Stomach (tissue), 9 donors: ENCODE results near the gene CHCHD2. TPM values are rescaled to one million over a fixed set of nuclear protein-coding genes. Genes with fewer than 3 reads are reported as not detected.

ENCODE experiments used
- DNase-seq, 2 donors: peaks; one replicate each; pipeline versions ENCODE4 v3.0.0 to v3.0.0-alpha.2; 2013 to 2019
- H3K27ac ChIP-seq, 5 donors: fragments of 200-600 bp in 4 of 5; sonication (generic) in 4 of 5; one replicate each; pipeline ENCODE4 v1.5.1; 2013 to 2019; ENCODE audit warnings: mild to moderate bottlenecking in 1 of 5, moderate library complexity in 1 of 5
- H3K27me3 ChIP-seq, 3 donors: fragments of 200-600 bp; sonication (generic); one replicate each; pipeline ENCODE4 v1.5.1; 2017 to 2019; ENCODE audit warnings: mixed run types in 1 of 3
- H3K36me3 ChIP-seq, 4 donors: fragments of 200-600 bp; sonication (generic); 1 replicate in 3 of 4; 2 replicates in 1 of 4; pipeline ENCODE4 v1.5.1; 2016 to 2019
- H3K4me1 ChIP-seq, 4 donors: fragments of 200-600 bp; sonication (generic); one replicate each; pipeline ENCODE4 v1.5.1; 2016 to 2019
- H3K4me3 ChIP-seq, 4 donors: fragments of 200-600 bp; sonication (generic) in 3 of 4; one replicate each; pipeline ENCODE4 v1.5.1; 2016 to 2019; ENCODE audit warnings: mild to moderate bottlenecking in 1 of 4
- H3K9me3 ChIP-seq, 4 donors: fragments of 200-600 bp; sonication (generic); one replicate each; pipeline ENCODE4 v1.5.1; 2016 to 2019
- EP300 ChIP-seq: sonication (generic); formaldehyde crosslinking; IDR thresholded peaks from one replicate; pipeline ENCODE4 v1.6.1; 2017; ENCODE audit warnings: antibody characterized with exemption
- POLR2A ChIP-seq, 4 donors: fragments of 450-650 bp; IDR thresholded peaks; one replicate each; pipeline ENCODE4 v1.6.1; 2016; ENCODE audit warnings: antibody characterized with exemption in 4 of 4, control low read depth in 2 of 4, mild to moderate bottlenecking in 1 of 4, moderate library complexity in 1 of 4
- POLR2AphosphoS5 ChIP-seq, 3 donors: sonication (generic); formaldehyde crosslinking; IDR thresholded peaks; one replicate each; pipeline ENCODE4 v1.6.1; 2016; ENCODE audit warnings: antibody characterized with exemption in 3 of 3
- whole genome bisulfite sequencing, 5 donors: extraction: QIAGEN DNeasy Blood & Tissue Kit in 3 of 5; methylation state at CpG; one replicate each; pipeline versions ENCODE4 v1.1.5 to v1.1.7; 2013 to 2018; 5-methylcytosine and 5-hydroxymethylcytosine counted together
- intact Hi-C: fragments of 100-400 bp; cut with DNase I; formaldehyde crosslinking; loops from one replicate; pipeline ENCODE4 v1.15.1; 2023; ENCODE audit warnings: low total_unique reads
- polyA plus RNA-seq, 3 donors: library from polyadenylated mRNA; stranded (reverse); fragments of 200-250 nt; gene quantifications; one replicate each; pipeline ENCODE4 v1.2.3, GENCODE V29; 2013
- small RNA-seq, 4 donors: library from RNA; depleted of rRNA; stranded (forward); fragments of <200 nt; gene quantifications; one replicate each; pipeline ENCODE3, GENCODE V24; 2016
- total RNA-seq, 5 donors: library from RNA; depleted of rRNA; stranded (reverse); fragments of >200 nt; gene quantifications; one replicate each; pipeline versions ENCODE4 v1.1.0 to v1.2.3, GENCODE V29; 2014 to 2016
- TF ChIP-seq, protein P1 (sequence below), 7 experiments: fragments of 450-650 bp in 4 of 7; fragments of 200-600 bp in 3 of 7; sonication (generic) in 3 of 7; IDR thresholded peaks; one replicate each; pipeline ENCODE4 v1.5.1; 2016 to 2019; ENCODE audit warnings: antibody characterized with exemption in 7 of 7, control low read depth in 2 of 7, mild to moderate bottlenecking in 1 of 7
- donor health status: healthy with polysubstance abuse.
- donor health status: Bipolar disorder and iron deficiency.
- donor health status: healthy.

Gene CHCHD2
- total and polyA plus RNA-seq, 8 donors = 43.7 to 710 (median 215) TPM

DNA sequence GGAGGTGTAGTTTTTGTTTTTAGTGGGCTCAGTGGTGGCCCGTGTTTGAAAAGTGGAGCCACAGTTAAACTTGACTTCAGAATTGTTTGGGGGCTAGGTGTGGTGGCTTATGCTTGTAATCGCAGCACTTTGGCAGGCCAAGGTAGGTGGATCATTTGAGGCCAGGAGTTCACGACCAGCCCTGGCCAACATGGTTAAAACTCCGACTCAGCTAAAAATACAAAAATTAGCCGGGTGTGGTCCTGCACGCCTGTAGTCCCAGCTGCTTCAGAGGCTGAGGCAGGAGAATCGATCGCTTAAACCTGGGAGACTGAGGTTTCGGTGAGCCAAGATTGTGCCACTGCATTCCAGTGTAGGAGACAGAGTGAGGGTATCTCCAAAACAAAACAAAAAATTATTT lies 52.9 kb downstream of the CHCHD2 start:
- H3K27ac ChIP-seq = no peak overlapping the region
- peak overlapping the region in 1 of 4 donors; percentile 66 for H3K4me3 ChIP-seq

More for the DNA sequence above, 52.9 kb downstream of the CHCHD2 start:
- no peak for DNase-seq
- H3K4me1 ChIP-seq = peaks cover 21 to 61% (median 40%) of the 10 kb centered on the region in 4 donors
- intact Hi-C loops = no loop called here
- TF ChIP-seq, protein P1, sequence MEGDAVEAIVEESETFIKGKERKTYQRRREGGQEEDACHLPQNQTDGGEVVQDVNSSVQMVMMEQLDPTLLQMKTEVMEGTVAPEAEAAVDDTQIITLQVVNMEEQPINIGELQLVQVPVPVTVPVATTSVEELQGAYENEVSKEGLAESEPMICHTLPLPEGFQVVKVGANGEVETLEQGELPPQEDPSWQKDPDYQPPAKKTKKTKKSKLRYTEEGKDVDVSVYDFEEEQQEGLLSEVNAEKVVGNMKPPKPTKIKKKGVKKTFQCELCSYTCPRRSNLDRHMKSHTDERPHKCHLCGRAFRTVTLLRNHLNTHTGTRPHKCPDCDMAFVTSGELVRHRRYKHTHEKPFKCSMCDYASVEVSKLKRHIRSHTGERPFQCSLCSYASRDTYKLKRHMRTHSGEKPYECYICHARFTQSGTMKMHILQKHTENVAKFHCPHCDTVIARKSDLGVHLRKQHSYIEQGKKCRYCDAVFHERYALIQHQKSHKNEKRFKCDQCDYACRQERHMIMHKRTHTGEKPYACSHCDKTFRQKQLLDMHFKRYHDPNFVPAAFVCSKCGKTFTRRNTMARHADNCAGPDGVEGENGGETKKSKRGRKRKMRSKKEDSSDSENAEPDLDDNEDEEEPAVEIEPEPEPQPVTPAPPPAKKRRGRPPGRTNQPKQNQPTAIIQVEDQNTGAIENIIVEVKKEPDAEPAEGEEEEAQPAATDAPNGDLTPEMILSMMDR (IDR thresholded peaks at IDR 0.05) = no peak
- TF ChIP-seq EP300 (no peak), POLR2A (IDR thresholded peaks at IDR 0.05) (no peak), POLR2AphosphoS5 (IDR thresholded peaks at IDR 0.05) (no peak)
- no peaks in the 10 kb centered on the region for H3K9me3 ChIP-seq
- 72 to 81% (median 76%) methylated on average over 9 of the region's 9 CpGs for WGBS, 5 donors
- H3K36me3 ChIP-seq = peaks cover 43 to 56% (median 56%) of the 10 kb centered on the region in 4 donors
- H3K27me3 ChIP-seq = no peaks in the 10 kb centered on the region

Small RNAs within 50 kb of the gene (small RNA-seq; reads per million reads assigned to genes)
- gene SNORA15 = 0 reads per million in 4 donors
- 0 to 0.92 (median 0) reads per million in 4 donors for gene SNORA22B

Other genes starting within 250 kb of the CHCHD2 start
- not detected for gene SEPTIN14, start 243.7 kb downstream of the CHCHD2 start, total RNA-seq
- not detected for gene SEPTIN14, start 243.7 kb downstream of the CHCHD2 start, polyA plus RNA-seq
- 10 to 100 TPM in 3 of 5 donors, 1 to 10 TPM in 2; 2.9 to 18.3 (median 10.5) TPM for gene ZNF713, start 219.0 kb downstream of the CHCHD2 start, total RNA-seq
- 1 to 10 TPM in 1 of 3 donors, under 1 TPM in 2; 0.61 to 1.5 (median 0.70) TPM for gene ZNF713, start 219.0 kb downstream of the CHCHD2 start, polyA plus RNA-seq
- 10 to 100 TPM in 1 of 5 donors, 1 to 10 TPM in 2, not detected in 2; 1.0 to 10.3 (median 2.3) TPM for gene MRPS17, start 154.6 kb downstream of the CHCHD2 start, total RNA-seq
- 10 to 100 TPM; 11.0 to 15.0 (median 14.5) TPM for gene MRPS17, start 154.6 kb downstream of the CHCHD2 start, polyA plus RNA-seq
- gene NIPSNAP2, start 141.9 kb downstream of the CHCHD2 start, total RNA-seq = 100 to 1,000 TPM in 1 of 5 donors, 10 to 100 TPM in 4; 38.8 to 133 (median 63.4) TPM
- 10 to 100 TPM; 35.6 to 70.7 (median 57.0) TPM for gene NIPSNAP2, start 141.9 kb downstream of the CHCHD2 start, polyA plus RNA-seq
- 10 to 100 TPM in 1 of 5 donors, 1 to 10 TPM in 3, under 1 TPM in 1; 0.45 to 53.1 (median 3.8) TPM for gene PSPH, start 55.0 kb downstream of the CHCHD2 start, total RNA-seq
- 10 to 100 TPM in 1 of 3 donors, 1 to 10 TPM in 2; 5.5 to 10.6 (median 7.3) TPM for gene PSPH, start 55.0 kb downstream of the CHCHD2 start, polyA plus RNA-seq
- gene CCT6A, start 54.7 kb downstream of the CHCHD2 start, total RNA-seq = 100 to 1,000 TPM in 3 of 5 donors, 10 to 100 TPM in 2; 36.8 to 200 (median 150) TPM
- 100 to 1,000 TPM in 1 of 3 donors, 10 to 100 TPM in 2; 77.9 to 126 (median 78.4) TPM for gene CCT6A, start 54.7 kb downstream of the CHCHD2 start, polyA plus RNA-seq
- 100 to 1,000 TPM in 4 of 5 donors, 10 to 100 TPM in 1; 88.9 to 339 (median 120) TPM for gene SUMF2, start 42.2 kb downstream of the CHCHD2 start, total RNA-seq
- gene SUMF2, start 42.2 kb downstream of the CHCHD2 start, polyA plus RNA-seq = 10 to 100 TPM; 40.8 to 71.5 (median 68.2) TPM
- 10 to 100 TPM in 2 of 5 donors, 1 to 10 TPM in 1, not detected in 2; 1.5 to 39.3 (median 11.1) TPM for gene PHKG1, start 13.5 kb downstream of the CHCHD2 start, total RNA-seq
- gene PHKG1, start 13.5 kb downstream of the CHCHD2 start, polyA plus RNA-seq = 1 to 10 TPM in 1 of 3 donors, under 1 TPM in 1, not detected in 1; 0.31 to 1.0 TPM
- gene NUPR2, start 9.9 kb upstream of the CHCHD2 start, total RNA-seq = 10 to 100 TPM in 1 of 5 donors, 1 to 10 TPM in 1, not detected in 3; 9.5 to 21.9 TPM
- 10 to 100 TPM in 2 of 3 donors, 1 to 10 TPM in 1; 9.8 to 10.7 (median 10.1) TPM for gene NUPR2, start 9.9 kb upstream of the CHCHD2 start, polyA plus RNA-seq